K562 (cell line): ENCODE results near the gene ERGIC1. TPM values are rescaled to one million over a fixed set of nuclear protein-coding genes. Genes with fewer than 3 reads are reported as not detected.
A peak's percentile ranks its signal among the peaks of the same experiment; 100 is the strongest.

Experiments used
- CREB3 ChIP-seq: fragments of 450-650 bp; conservative IDR thresholded peaks from 2 replicates; pipeline ENCODE4 v1.6.1; 2016; ENCODE audit warnings: missing genetic modification characterization, low read depth, mild to moderate bottlenecking, missing compliant biosample characterization, moderate library complexity
- EWSR1 ChIP-seq: fragments of 450-650 bp; IDR thresholded peaks from 2 replicates; pipeline ENCODE4 v1.6.1; 2018; ENCODE audit warnings: borderline replicate concordance, mild to moderate bottlenecking, low read depth, moderate library complexity; ENCODE audit not compliant: partially characterized antibody
- FUS ChIP-seq: fragments of 200-400 bp; formaldehyde crosslinking; optimal IDR thresholded peaks from 2 replicates; pipeline ENCODE3; 2017; ENCODE audit warnings: low read depth, low read length
- LARP7 ChIP-seq: fragments of 450-650 bp; IDR thresholded peaks from 2 replicates; pipeline ENCODE4 v1.6.1; 2016
- MCM3 ChIP-seq: fragments of 450-650 bp; IDR thresholded peaks from 2 replicates; pipeline ENCODE4 v1.6.1; 2016
- NFYB ChIP-seq: IDR thresholded peaks from 2 replicates; pipeline ENCODE4 v1.6.1; 2011; ENCODE audit warnings: mild to moderate bottlenecking, moderate library complexity; ENCODE audit not compliant: insufficient read length; ENCODE audit errors: extremely low read depth
- RFX1 ChIP-seq: fragments of 450-650 bp; IDR thresholded peaks from 2 replicates; pipeline ENCODE4 v1.6.1; 2016; ENCODE audit warnings: mild to moderate bottlenecking, moderate library complexity
- TEAD4 ChIP-seq, 2 experiments: sonication (generic) in 1 of 2; formaldehyde crosslinking in 1 of 2; IDR thresholded peaks; 2 replicates each; pipeline versions ENCODE4 v1.6.1 to v1.8.0; 2012 to 2022; ENCODE audit warnings: borderline replicate concordance in 1 of 2, inconsistent platforms in 1 of 2, low read length in 1 of 2, mild to moderate bottlenecking in 1 of 2, missing genetic modification reagents in 1 of 2
- THRA ChIP-seq: fragments of 450-650 bp; IDR thresholded peaks from 2 replicates; pipeline ENCODE4 v1.6.1; 2017; ENCODE audit warnings: mild to moderate bottlenecking, moderate library complexity
- U2AF1 ChIP-seq: fragments of 200-400 bp; formaldehyde crosslinking; optimal IDR thresholded peaks from 2 replicates; pipeline ENCODE3; 2017; ENCODE audit warnings: mild to moderate bottlenecking, low read depth, low read length, moderate library complexity
- XRCC4 ChIP-seq: IDR thresholded peaks from one replicate; pipeline ENCODE4 v1.6.1; 2011; ENCODE audit not compliant: insufficient read depth, insufficient read length; ENCODE audit errors: extremely low read depth
- ZFP36 ChIP-seq: fragments of 150-350 bp; IDR thresholded peaks from 2 replicates; pipeline ENCODE4 v1.6.1; 2018; ENCODE audit warnings: low read length, low read depth; ENCODE audit not compliant: partially characterized antibody
- ZNF133 ChIP-seq: fragments of 250-450 bp; sonication (Bioruptor Pico); IDR thresholded peaks from 2 replicates; pipeline ENCODE4 v1.4.0; 2020; ENCODE audit warnings: mild to moderate bottlenecking
- ZNF24 ChIP-seq: fragments of 450-650 bp; IDR thresholded peaks from 2 replicates; pipeline ENCODE4 v1.6.1; 2016
- ZNF696 ChIP-seq: fragments of 250-450 bp; sonication (Bioruptor Pico); conservative IDR thresholded peaks from 2 replicates; pipeline ENCODE4 v1.4.0; 2020; ENCODE audit warnings: mild to moderate bottlenecking, moderate library complexity
- ZNF830 ChIP-seq: fragments of 250-450 bp; sonication (Bioruptor Pico); IDR thresholded peaks from 2 replicates; pipeline ENCODE4 v1.5.0; 2021; ENCODE audit warnings: mild to moderate bottlenecking
- polyA plus RNA-seq, 8 experiments: library from polyadenylated mRNA; depleted of rRNA in 4 of 8; stranded (reverse) in 5 of 8; unstranded in 3 of 8; fragments of >200 nt; fragmentation: Nextera tagmentation in 2 of 8; fragmentation: Illumina TruSeq in 1 of 8; extraction: Ambion mirVana in 2 of 8; extraction: Trizol in 1 of 8; gene quantifications; 2 replicates each; pipeline versions ENCODE4 v1.2.1 to v1.2.3, GENCODE V29; 2011 to 2014; ENCODE audit warnings: inconsistent platforms in 1 of 8, missing spikeins in 1 of 8
- total RNA-seq, 7 experiments: library from RNA; depleted of rRNA in 6 of 7; stranded (reverse); fragments of >200 nt in 6 of 7; fragmentation: Illumina TruSeq in 2 of 7; extraction: Trizol in 2 of 7; gene quantifications; 2 replicates each; pipeline versions ENCODE4 v1.2.1 to v1.2.3, GENCODE V29; 2011 to 2021; ENCODE audit warnings: low replicate concordance in 1 of 7
- TF ChIP-seq, protein P1 (sequence below): IDR thresholded peaks from 2 replicates; pipeline ENCODE4 v1.6.1; 2016; ENCODE audit warnings: missing genetic modification characterization, missing compliant biosample characterization
- TF ChIP-seq, protein P2 (sequence below), 2 experiments: fragments of 150-350 bp in 1 of 2; IDR thresholded peaks; 2 replicates each; pipeline ENCODE4 v1.6.1; 2012 to 2016; ENCODE audit warnings: low read depth in 2 of 2, low read length in 2 of 2, mild to moderate bottlenecking in 1 of 2, moderate library complexity in 1 of 2
- TF ChIP-seq, protein P3 (sequence below): IDR thresholded peaks from 3 replicates; pipeline ENCODE4 v1.6.1; 2011; ENCODE audit warnings: borderline replicate concordance, mild to moderate bottlenecking; ENCODE audit not compliant: insufficient read length, insufficient read depth

The ERGIC1 gene
- total and polyA plus RNA-seq, 9 of the 15 experiments (the other 6 are each of a cell fraction or from before 2014, with no cell fraction given), result 5.5 to 68.4 (median 36.4) TPM

DNA sequence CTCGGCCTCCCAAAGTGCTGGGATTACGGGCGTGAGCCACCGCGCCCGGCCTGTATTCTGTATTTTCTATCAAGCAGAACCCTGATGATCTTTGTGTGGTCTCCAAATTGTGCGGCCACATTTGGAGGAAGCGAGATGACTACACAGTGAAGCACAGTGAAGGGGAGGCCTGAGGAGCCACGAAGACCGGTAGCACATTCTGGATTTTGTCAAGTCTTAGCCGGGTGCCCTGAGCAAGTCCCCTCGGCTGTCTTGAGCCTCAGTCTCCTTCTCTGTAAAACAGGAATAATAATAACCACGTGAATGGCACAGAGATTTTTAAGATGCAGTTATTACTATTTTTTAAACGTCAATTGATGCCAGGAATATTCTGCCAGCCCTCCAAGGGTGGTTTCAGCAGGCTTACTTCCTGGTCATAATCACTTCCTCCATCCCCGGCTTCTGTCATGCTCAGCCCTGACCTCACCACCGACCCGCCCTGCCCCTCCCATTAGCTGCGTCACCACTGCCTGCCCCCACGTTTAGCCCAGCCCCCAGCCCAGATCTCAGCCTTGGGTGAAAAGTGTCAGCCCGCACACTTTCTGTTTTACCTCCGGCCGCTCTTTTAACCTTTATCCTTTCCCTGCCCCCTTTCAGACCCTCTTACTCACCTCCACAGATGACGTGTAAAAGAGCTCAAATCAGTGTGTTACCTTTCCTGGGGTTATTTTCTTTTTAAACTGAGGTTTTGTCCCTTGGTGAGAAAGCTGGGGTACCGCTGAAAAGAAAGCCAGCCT lies 27.0 kb upstream of the ERGIC1 start (continued):
- TF ChIP-seq, protein P1, sequence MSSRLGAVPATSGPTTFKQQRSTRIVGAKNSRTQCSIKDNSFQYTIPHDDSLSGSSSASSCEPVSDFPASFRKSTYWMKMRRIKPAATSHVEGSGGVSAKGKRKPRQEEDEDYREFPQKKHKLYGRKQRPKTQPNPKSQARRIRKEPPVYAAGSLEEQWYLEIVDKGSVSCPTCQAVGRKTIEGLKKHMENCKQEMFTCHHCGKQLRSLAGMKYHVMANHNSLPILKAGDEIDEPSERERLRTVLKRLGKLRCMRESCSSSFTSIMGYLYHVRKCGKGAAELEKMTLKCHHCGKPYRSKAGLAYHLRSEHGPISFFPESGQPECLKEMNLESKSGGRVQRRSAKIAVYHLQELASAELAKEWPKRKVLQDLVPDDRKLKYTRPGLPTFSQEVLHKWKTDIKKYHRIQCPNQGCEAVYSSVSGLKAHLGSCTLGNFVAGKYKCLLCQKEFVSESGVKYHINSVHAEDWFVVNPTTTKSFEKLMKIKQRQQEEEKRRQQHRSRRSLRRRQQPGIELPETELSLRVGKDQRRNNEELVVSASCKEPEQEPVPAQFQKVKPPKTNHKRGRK (tag), result no peak
- TF ChIP-seq ZFP36, result no peak
- TF ChIP-seq ZNF696 (CRISPR knock-in tag), result no peak
- no peak for TF ChIP-seq LARP7
- no peak for TF ChIP-seq U2AF1
- TF ChIP-seq MCM3, result no peak
- no peak for TF ChIP-seq XRCC4
- TF ChIP-seq FUS, result no peak
- no peak for TF ChIP-seq ZNF830 (CRISPR knock-in tag)
- TF ChIP-seq TEAD4 (IDR thresholded peaks at IDR 0.05; ENCODE audit: low read length), result no peak; the same call in 1 of the 2 replicates
- TF ChIP-seq TEAD4 (CRISPR knock-in tag; IDR thresholded peaks at IDR 0.05; ENCODE audit: borderline replicate concordance), result no peak
- TF ChIP-seq RFX1, result no peak
- no peak for TF ChIP-seq ZNF133
- no peak for TF ChIP-seq EWSR1
- TF ChIP-seq CREB3, result peak; percentile 91
- TF ChIP-seq THRA, result no peak
- no peak for TF ChIP-seq ZNF24
- TF ChIP-seq, protein P2, sequence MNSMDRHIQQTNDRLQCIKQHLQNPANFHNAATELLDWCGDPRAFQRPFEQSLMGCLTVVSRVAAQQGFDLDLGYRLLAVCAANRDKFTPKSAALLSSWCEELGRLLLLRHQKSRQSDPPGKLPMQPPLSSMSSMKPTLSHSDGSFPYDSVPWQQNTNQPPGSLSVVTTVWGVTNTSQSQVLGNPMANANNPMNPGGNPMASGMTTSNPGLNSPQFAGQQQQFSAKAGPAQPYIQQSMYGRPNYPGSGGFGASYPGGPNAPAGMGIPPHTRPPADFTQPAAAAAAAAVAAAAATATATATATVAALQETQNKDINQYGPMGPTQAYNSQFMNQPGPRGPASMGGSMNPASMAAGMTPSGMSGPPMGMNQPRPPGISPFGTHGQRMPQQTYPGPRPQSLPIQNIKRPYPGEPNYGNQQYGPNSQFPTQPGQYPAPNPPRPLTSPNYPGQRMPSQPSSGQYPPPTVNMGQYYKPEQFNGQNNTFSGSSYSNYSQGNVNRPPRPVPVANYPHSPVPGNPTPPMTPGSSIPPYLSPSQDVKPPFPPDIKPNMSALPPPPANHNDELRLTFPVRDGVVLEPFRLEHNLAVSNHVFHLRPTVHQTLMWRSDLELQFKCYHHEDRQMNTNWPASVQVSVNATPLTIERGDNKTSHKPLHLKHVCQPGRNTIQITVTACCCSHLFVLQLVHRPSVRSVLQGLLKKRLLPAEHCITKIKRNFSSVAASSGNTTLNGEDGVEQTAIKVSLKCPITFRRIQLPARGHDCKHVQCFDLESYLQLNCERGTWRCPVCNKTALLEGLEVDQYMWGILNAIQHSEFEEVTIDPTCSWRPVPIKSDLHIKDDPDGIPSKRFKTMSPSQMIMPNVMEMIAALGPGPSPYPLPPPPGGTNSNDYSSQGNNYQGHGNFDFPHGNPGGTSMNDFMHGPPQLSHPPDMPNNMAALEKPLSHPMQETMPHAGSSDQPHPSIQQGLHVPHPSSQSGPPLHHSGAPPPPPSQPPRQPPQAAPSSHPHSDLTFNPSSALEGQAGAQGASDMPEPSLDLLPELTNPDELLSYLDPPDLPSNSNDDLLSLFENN (IDR thresholded peaks at IDR 0.05; ENCODE audit: low read depth in 2 of 2, low read length in 2 of 2), result peak in 1 of 2 experiments; percentile 43; a peak in 1 of 4 replicates
- TF ChIP-seq NFYB, result no peak
- TF ChIP-seq, protein P3, sequence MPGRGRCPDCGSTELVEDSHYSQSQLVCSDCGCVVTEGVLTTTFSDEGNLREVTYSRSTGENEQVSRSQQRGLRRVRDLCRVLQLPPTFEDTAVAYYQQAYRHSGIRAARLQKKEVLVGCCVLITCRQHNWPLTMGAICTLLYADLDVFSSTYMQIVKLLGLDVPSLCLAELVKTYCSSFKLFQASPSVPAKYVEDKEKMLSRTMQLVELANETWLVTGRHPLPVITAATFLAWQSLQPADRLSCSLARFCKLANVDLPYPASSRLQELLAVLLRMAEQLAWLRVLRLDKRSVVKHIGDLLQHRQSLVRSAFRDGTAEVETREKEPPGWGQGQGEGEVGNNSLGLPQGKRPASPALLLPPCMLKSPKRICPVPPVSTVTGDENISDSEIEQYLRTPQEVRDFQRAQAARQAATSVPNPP, result no peak
